HEK293 (cell line): ENCODE data around the gene ARHGAP42.
A peak's percentile ranks its signal among the peaks of the same experiment; 100 is the strongest.

Experiments used
- BCL6B ChIP-seq: fragments of 450-650 bp; formaldehyde crosslinking; IDR thresholded peaks from 2 replicates; pipeline ENCODE4 v1.5.1; 2017; ENCODE audit warnings: missing biosample characterization, missing genetic modification characterization
- CTCF ChIP-seq: fragments of 450-650 bp; formaldehyde crosslinking; IDR thresholded peaks from 2 replicates; pipeline ENCODE4 v1.5.1; 2016; ENCODE audit warnings: missing biosample characterization, missing genetic modification characterization
- MZF1 ChIP-seq: fragments of 450-650 bp; formaldehyde crosslinking; IDR thresholded peaks from 2 replicates; pipeline ENCODE4 v1.5.1; 2017; ENCODE audit warnings: missing biosample characterization, missing genetic modification characterization, borderline replicate concordance
- PRDM10 ChIP-seq: fragments of 450-650 bp; formaldehyde crosslinking; IDR thresholded peaks from 2 replicates; pipeline ENCODE4 v1.5.1; 2016; ENCODE audit warnings: missing biosample characterization, missing genetic modification characterization
- YY1 ChIP-seq: fragments of 450-650 bp; formaldehyde crosslinking; IDR thresholded peaks from 2 replicates; pipeline ENCODE4 v1.5.1; 2018; ENCODE audit warnings: missing biosample characterization, missing genetic modification characterization
- ZBTB44 ChIP-seq: fragments of 450-650 bp; IDR thresholded peaks from 2 replicates; pipeline ENCODE4 v1.5.1; 2018; ENCODE audit warnings: missing biosample characterization, mild to moderate bottlenecking, missing genetic modification characterization
- ZBTB7A ChIP-seq: fragments of 450-650 bp; formaldehyde crosslinking; IDR thresholded peaks from 2 replicates; pipeline ENCODE4 v1.5.1; 2016; ENCODE audit warnings: low read depth, missing biosample characterization, missing genetic modification characterization
- ZFP41 ChIP-seq: fragments of 450-650 bp; formaldehyde crosslinking; IDR thresholded peaks from 2 replicates; pipeline ENCODE4 v1.5.1; 2016; ENCODE audit warnings: missing biosample characterization, missing genetic modification characterization, borderline replicate concordance
- ZNF311 ChIP-seq: fragments of 450-650 bp; formaldehyde crosslinking; IDR thresholded peaks from 2 replicates; pipeline ENCODE4 v1.5.1; 2017; ENCODE audit warnings: missing biosample characterization, missing genetic modification characterization, borderline replicate concordance
- ZNF324 ChIP-seq: fragments of 450-650 bp; formaldehyde crosslinking; IDR thresholded peaks from 2 replicates; pipeline ENCODE4 v1.5.1; 2016; ENCODE audit warnings: missing biosample characterization, missing genetic modification characterization
- ZNF629 ChIP-seq: fragments of 450-650 bp; formaldehyde crosslinking; IDR thresholded peaks from 2 replicates; pipeline ENCODE4 v1.5.1; 2017; ENCODE audit warnings: missing biosample characterization, missing genetic modification characterization
- ZNF670 ChIP-seq: fragments of 450-650 bp; formaldehyde crosslinking; IDR thresholded peaks from 2 replicates; pipeline ENCODE4 v1.5.1; 2016; ENCODE audit warnings: missing biosample characterization, missing genetic modification characterization, low read depth

GRCh38 chr11:100682247-100682969 lies 4.7 kb upstream of the ARHGAP42 start:
- TF ChIP-seq PRDM10 (tag by site-specific recombination) (no peak), ZFP41 (tag by site-specific recombination) (no peak), CTCF (tag by site-specific recombination) (peak; percentile 17; the same call in 1 of the 2 replicates), MZF1 (tag by site-specific recombination) (no peak), ZBTB7A (no peak), YY1 (no peak), ZNF629 (tag by site-specific recombination) (no peak), ZNF324 (tag by site-specific recombination) (no peak), BCL6B (tag by site-specific recombination) (no peak), ZNF670 (tag by site-specific recombination) (no peak), ZBTB44 (tag by site-specific recombination) (no peak), ZNF311 (tag by site-specific recombination) (no peak)
